G401 (cell line): Measurements from ENCODE around the gene FOXE3. TPM values are rescaled to one million over a fixed set of nuclear protein-coding genes. Genes with fewer than 3 reads are reported as not detected.
A peak's percentile ranks its signal among the peaks of the same experiment; 100 is the strongest.

Experiments
- DNase-seq: peaks from one replicate; pipeline ENCODE4 v3.0.0-alpha.2; 2015; ENCODE audit warnings: low spot score
- in situ Hi-C: cut with HindIII; loops from 2 replicates; pipeline ENCODE4 v1.10.0; 2016; ENCODE audit warnings: low sequenced_read_pairs, mixed read lengths
- total RNA-seq: library from RNA; depleted of rRNA; stranded (reverse); fragments of >200 nt; shearing (Covaris generic); gene quantifications from 2 replicates; pipeline ENCODE4 v1.2.3, GENCODE V29; 2014

Gene FOXE3
- total RNA-seq, 1 experiment from 2014 or later, result not detected

GRCh38 chr1:47402591-47402990 lies 13.5 kb upstream of the FOXE3 start:
- in situ Hi-C loops, result no loop called here
- no peak for DNase-seq

- in situ Hi-C loops, result no loop called here
Measured at GRCh38 chr1:47403321-47403910, 12.7 kb upstream of the FOXE3 start.

GRCh38 chr1:47405697-47406096 lies 10.4 kb upstream of the FOXE3 start:
- in situ Hi-C loops, result no loop called here
- DNase-seq, result no peak

More at GRCh38 chr1:47403321-47403910, 12.7 kb upstream of the FOXE3 start:
- no peak for DNase-seq

GRCh38 chr1:47406966-47407365 lies 9.1 kb upstream of the FOXE3 start:
- in situ Hi-C loops, result no loop called here
- DNase-seq, result no peak

GRCh38 chr1:47407481-47407880 lies 8.6 kb upstream of the FOXE3 start:
- no peak for DNase-seq
- in situ Hi-C loops, result no loop called here

- no peak for DNase-seq
- in situ Hi-C loops, result no loop called here
Measured at GRCh38 chr1:47409311-47410067, 6.6 kb upstream of the FOXE3 start.

- no peak for DNase-seq
- in situ Hi-C loops, result no loop called here
Measured at GRCh38 chr1:47410068-47410455, 6.0 kb upstream of the FOXE3 start.

GRCh38 chr1:47411436-47411835 lies 4.6 kb upstream of the FOXE3 start:
- no peak for DNase-seq
- in situ Hi-C loops, result no loop called here

GRCh38 chr1:47412437-47412836 lies 3.6 kb upstream of the FOXE3 start:
- DNase-seq, result no peak
- in situ Hi-C loops, result no loop called here

- in situ Hi-C loops, result no loop called here
Measured at GRCh38 chr1:47416319-47417169, 459 bp downstream of the FOXE3 start.

GRCh38 chr1:47417170-47418044 lies 1.3 kb downstream of the FOXE3 start:
- in situ Hi-C loops, result no loop called here
- no peak for DNase-seq

More at GRCh38 chr1:47416319-47417169, 459 bp downstream of the FOXE3 start:
- no peak for DNase-seq

GRCh38 chr1:47418122-47418521 lies 2.0 kb downstream of the FOXE3 start:
- in situ Hi-C loops, result no loop called here

GRCh38 chr1:47418681-47419325 lies 2.7 kb downstream of the FOXE3 start:
- DNase-seq, result no peak
- in situ Hi-C loops, result no loop called here

More at GRCh38 chr1:47418122-47418521, 2.0 kb downstream of the FOXE3 start:
- no peak for DNase-seq

GRCh38 chr1:47420547-47420946 lies 4.5 kb downstream of the FOXE3 start:
- no peak for DNase-seq
- in situ Hi-C loops, result no loop called here

GRCh38 chr1:47423872-47424271 lies 7.8 kb downstream of the FOXE3 start:
- no peak for DNase-seq
- in situ Hi-C loops, result no loop called here

- in situ Hi-C loops, result no loop called here
Measured at GRCh38 chr1:47424336-47424982, 8.4 kb downstream of the FOXE3 start.

GRCh38 chr1:47431534-47431933 lies 15.4 kb downstream of the FOXE3 start:
- DNase-seq, result no peak
- in situ Hi-C loops, result no loop called here

More at GRCh38 chr1:47424336-47424982, 8.4 kb downstream of the FOXE3 start:
- DNase-seq, result peak; percentile 53
